Measurements from ENCODE around the gene FOSL2. TPM values are rescaled to one million over a fixed set of nuclear protein-coding genes. Genes with fewer than 3 reads are reported as not detected.

The FOSL2 gene
- total RNA-seq, 1 experiment from 2014 or later = 12.2 TPM

DNA sequence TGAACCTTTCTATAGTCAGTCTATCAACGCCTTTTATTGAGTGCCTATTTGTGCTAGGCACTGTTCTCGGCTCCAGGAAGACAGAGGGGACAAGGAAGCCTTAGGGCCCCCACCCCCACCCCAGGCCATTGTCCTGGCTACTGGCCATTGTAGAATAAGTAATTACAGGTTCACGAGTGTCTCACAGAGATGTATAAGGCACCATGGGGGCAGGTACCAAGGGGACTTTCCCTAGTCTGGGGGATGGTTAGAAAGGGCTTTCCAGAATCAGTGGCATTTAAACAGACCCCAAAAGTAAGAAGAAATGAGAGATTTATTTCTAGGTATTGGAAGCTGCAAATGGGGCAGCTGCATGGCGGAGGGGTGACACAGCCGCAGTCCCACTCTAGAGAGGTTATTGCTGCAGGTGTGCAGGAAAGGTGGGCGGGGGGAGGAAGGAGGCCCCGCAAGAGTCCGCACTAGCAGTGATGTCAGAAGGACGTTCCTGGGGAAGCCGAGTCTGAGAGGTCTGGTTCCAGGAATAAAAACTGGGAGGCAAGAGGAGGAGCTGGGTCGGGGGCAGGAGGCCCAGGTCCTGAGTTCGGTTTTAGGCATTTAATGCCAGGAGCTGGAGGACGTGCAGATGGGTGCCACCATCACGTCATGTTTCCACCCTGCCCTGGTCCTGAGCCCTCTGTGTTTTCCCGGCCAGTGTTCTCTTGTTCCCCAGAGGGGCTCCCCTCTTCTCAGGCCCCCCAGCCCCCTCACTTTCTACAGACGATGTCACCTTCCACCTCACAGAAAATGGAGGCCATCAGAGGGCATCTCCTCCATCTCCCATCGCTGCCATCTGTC lies 30.5 kb downstream of the FOSL2 start:
- TF ChIP-seq, protein P1, sequence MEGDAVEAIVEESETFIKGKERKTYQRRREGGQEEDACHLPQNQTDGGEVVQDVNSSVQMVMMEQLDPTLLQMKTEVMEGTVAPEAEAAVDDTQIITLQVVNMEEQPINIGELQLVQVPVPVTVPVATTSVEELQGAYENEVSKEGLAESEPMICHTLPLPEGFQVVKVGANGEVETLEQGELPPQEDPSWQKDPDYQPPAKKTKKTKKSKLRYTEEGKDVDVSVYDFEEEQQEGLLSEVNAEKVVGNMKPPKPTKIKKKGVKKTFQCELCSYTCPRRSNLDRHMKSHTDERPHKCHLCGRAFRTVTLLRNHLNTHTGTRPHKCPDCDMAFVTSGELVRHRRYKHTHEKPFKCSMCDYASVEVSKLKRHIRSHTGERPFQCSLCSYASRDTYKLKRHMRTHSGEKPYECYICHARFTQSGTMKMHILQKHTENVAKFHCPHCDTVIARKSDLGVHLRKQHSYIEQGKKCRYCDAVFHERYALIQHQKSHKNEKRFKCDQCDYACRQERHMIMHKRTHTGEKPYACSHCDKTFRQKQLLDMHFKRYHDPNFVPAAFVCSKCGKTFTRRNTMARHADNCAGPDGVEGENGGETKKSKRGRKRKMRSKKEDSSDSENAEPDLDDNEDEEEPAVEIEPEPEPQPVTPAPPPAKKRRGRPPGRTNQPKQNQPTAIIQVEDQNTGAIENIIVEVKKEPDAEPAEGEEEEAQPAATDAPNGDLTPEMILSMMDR (conservative IDR thresholded peaks at IDR 0.05; ENCODE audit: low read depth, low read length) = no peak
- no peak for TF ChIP-seq EZH2 (IDR thresholded peaks at IDR 0.05; ENCODE audit: borderline replicate concordance, low read depth, low read length, poor library complexity, severe bottlenecking)
- ChIA-PET POLR2A (ENCODE audit: low non-redundant PET) (interaction anchor here (0.5 kb wide), 1 partner anchor 60 kb away, joined by 11 read pairs; no protein-coding TSS in a partner anchor), CTCF (no interaction called here)
- no peak overlapping the region for H3K27ac ChIP-seq (ENCODE audit: low read depth, low read length, poor library complexity, severe bottlenecking)
- no peak overlapping the region for H3K4me3 ChIP-seq (ENCODE audit: low read depth, low read length, poor library complexity, severe bottlenecking)
- H3K4me1 ChIP-seq (ENCODE audit: insufficient read depth, low read length, poor library complexity, severe bottlenecking) = no peaks in the 10 kb centered on the region
- DNase-seq (ENCODE audit: low spot score) = no peak
- intact Hi-C loops (cut with micrococcal nuclease; ENCODE audit: unreplicated experiment) = no loop called here
- H3K9me3 ChIP-seq (ENCODE audit: low read depth, low read length, poor library complexity, severe bottlenecking) = no peaks in the 10 kb centered on the region
- no peaks in the 10 kb centered on the region for H3K36me3 ChIP-seq (ENCODE audit: insufficient read depth, low read length, poor library complexity, severe bottlenecking)
- BruUV-seq (replicated peaks) = no TSS peak
- H3K27me3 ChIP-seq (replicated peaks; ENCODE audit: insufficient read depth, low read depth, low read length, poor library complexity) = no peaks in the 10 kb centered on the region

DNA sequence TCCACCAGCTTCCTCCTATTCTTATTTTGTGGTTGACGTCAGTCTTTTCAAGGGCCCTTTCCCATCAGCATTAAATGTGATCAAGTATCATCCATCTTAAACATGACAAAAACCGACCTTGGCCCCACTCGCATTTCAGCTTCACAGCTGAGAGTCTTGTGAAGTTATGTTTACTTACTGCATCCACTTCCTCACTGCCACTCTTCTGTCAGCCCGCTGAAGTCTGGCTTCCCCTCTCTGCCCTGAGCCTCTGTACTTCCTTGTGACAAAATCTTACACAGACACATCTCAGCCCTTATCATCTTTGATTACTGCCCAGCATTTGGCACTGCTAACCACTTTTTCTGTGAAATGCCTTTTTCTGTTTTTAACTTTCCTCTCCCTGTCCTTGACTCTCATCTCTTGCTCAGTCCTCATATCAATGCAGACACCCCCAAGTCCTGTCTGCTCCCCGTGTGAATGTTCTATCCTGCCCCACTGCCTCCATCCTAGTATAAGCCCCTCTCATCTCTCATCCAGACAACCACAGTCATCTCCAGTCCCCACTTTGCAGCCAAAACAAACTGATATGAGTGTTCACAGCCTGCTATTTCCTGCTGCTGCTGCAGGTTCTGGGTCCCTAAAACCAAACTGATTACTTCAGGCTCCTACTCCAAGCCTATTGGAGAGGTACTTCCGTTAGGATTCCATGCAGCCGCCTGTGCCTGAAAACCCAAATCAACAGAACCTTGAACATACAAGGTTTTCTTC lies 31.4 kb downstream of the FOSL2 start:
- Histone ChIP-seq H3K36me3 (ENCODE audit: insufficient read depth, low read length, poor library complexity, severe bottlenecking) (no peaks in the 10 kb centered on the region), H3K9me3 (ENCODE audit: low read depth, low read length, poor library complexity, severe bottlenecking) (no peaks in the 10 kb centered on the region), H3K27ac (ENCODE audit: low read depth, low read length, poor library complexity, severe bottlenecking) (no peak overlapping the region), H3K4me3 (ENCODE audit: low read depth, low read length, poor library complexity, severe bottlenecking) (no peak overlapping the region), H3K4me1 (ENCODE audit: insufficient read depth, low read length, poor library complexity, severe bottlenecking) (no peaks in the 10 kb centered on the region), H3K27me3 (replicated peaks; ENCODE audit: insufficient read depth, low read depth, low read length, poor library complexity) (no peaks in the 10 kb centered on the region)
- TF ChIP-seq, protein P1 (conservative IDR thresholded peaks at IDR 0.05; ENCODE audit: low read depth, low read length) = no peak
- TF ChIP-seq EZH2 (IDR thresholded peaks at IDR 0.05; ENCODE audit: borderline replicate concordance, low read depth, low read length, poor library complexity, severe bottlenecking) = no peak
- no TSS peak for BruUV-seq (replicated peaks)
- ChIA-PET POLR2A (ENCODE audit: low non-redundant PET) (no interaction called here), CTCF (no interaction called here)
- intact Hi-C loops (cut with micrococcal nuclease; ENCODE audit: unreplicated experiment) = no loop called here
- DNase-seq (ENCODE audit: low spot score) = no peak

DNA sequence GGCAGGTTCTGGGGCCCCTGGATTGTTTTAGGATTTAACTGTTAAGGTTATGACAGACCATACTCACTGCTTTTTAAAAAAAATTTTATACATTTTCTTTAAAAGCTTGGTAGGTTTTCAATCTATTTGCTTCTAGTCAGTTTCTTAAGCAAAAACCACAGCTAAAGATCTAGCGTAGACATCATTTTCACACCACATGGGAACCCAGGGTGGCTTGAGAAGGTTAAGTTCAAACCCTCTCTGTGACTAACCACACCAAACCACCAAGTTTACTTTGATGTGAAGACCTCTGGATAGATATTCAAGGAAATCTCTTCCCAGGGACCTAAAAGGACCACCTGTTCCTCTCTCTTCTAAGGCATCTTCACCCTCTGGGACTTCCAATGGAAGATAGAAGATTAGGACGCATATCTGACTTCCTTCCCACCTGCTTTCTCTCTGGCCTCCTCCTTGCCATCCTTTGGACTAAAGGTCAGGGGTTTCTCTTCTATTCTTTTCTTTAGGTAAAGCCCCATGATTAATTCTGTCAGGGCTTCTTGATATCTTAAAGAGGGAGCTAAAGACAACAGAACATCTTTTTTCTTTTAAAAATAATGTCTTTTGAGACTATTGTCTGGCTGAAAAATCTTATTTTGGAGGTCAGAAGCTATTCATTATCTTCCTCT lies 32.3 kb downstream of the FOSL2 start:
- no TSS peak for BruUV-seq (replicated peaks)
- intact Hi-C loops (cut with micrococcal nuclease; ENCODE audit: unreplicated experiment) = no loop called here
- CTCF ChIA-PET = no interaction called here

More for the DNA sequence above, 32.3 kb downstream of the FOSL2 start:
- no peaks in the 10 kb centered on the region for H3K4me1 ChIP-seq (ENCODE audit: insufficient read depth, low read length, poor library complexity, severe bottlenecking)
- POLR2A ChIA-PET (ENCODE audit: low non-redundant PET) = no interaction called here
- H3K36me3 ChIP-seq (ENCODE audit: insufficient read depth, low read length, poor library complexity, severe bottlenecking) = no peaks in the 10 kb centered on the region
- DNase-seq (ENCODE audit: low spot score) = no peak
- no peaks in the 10 kb centered on the region for H3K27me3 ChIP-seq (replicated peaks; ENCODE audit: insufficient read depth, low read depth, low read length, poor library complexity)
- no peak overlapping the region for H3K27ac ChIP-seq (ENCODE audit: low read depth, low read length, poor library complexity, severe bottlenecking)
- TF ChIP-seq, protein P1 (conservative IDR thresholded peaks at IDR 0.05; ENCODE audit: low read depth, low read length) = no peak
- no peak for TF ChIP-seq EZH2 (IDR thresholded peaks at IDR 0.05; ENCODE audit: borderline replicate concordance, low read depth, low read length, poor library complexity, severe bottlenecking)
- no peak overlapping the region for H3K4me3 ChIP-seq (ENCODE audit: low read depth, low read length, poor library complexity, severe bottlenecking)
- H3K9me3 ChIP-seq (ENCODE audit: low read depth, low read length, poor library complexity, severe bottlenecking) = no peaks in the 10 kb centered on the region

Data from A673 (cell line).